ENCODE results near the gene TMOD1.

Gene TMOD1

GRCh38 chr9:97534961-97535594, 33.6 kb downstream of the TMOD1 start:
- no peak for TF ChIP-seq CTCF (IDR thresholded peaks at IDR 0.05; ENCODE audit: insufficient read depth, low read length, poor library complexity, severe bottlenecking)
- H3K36me3 ChIP-seq (ENCODE audit: control insufficient read depth, insufficient read depth, low read length) = peaks cover 4% of the 10 kb centered on the region
- no peak for DNase-seq (ENCODE audit: extremely low read depth, insufficient read length)

GRCh38 chr9:97535771-97536170, 34.3 kb downstream of the TMOD1 start:
- no peak overlapping the region for H3K4me3 ChIP-seq (replicated peaks; ENCODE audit: low read depth, low read length)
- H3K36me3 ChIP-seq (ENCODE audit: control insufficient read depth, insufficient read depth, low read length) = peaks cover 4% of the 10 kb centered on the region
- DNase-seq (ENCODE audit: extremely low read depth, insufficient read length) = no peak
- H3K27me3 ChIP-seq (replicated peaks; ENCODE audit: control insufficient read depth, insufficient read depth, low read length) = no peaks in the 10 kb centered on the region
- no peak for TF ChIP-seq CTCF (IDR thresholded peaks at IDR 0.05; ENCODE audit: insufficient read depth, low read length, poor library complexity, severe bottlenecking)

More at GRCh38 chr9:97534961-97535594, 33.6 kb downstream of the TMOD1 start:
- H3K4me3 ChIP-seq (replicated peaks; ENCODE audit: low read depth, low read length) = no peak overlapping the region
- H3K27me3 ChIP-seq (replicated peaks; ENCODE audit: control insufficient read depth, insufficient read depth, low read length) = no peaks in the 10 kb centered on the region

- no peak for DNase-seq (ENCODE audit: extremely low read depth, insufficient read length)
- TF ChIP-seq CTCF (IDR thresholded peaks at IDR 0.05; ENCODE audit: insufficient read depth, low read length, poor library complexity, severe bottlenecking) = no peak
- Histone ChIP-seq H3K27me3 (replicated peaks; ENCODE audit: control insufficient read depth, insufficient read depth, low read length) (no peaks in the 10 kb centered on the region), H3K36me3 (ENCODE audit: control insufficient read depth, insufficient read depth, low read length) (peaks cover 4% of the 10 kb centered on the region), H3K4me3 (replicated peaks; ENCODE audit: low read depth, low read length) (no peak overlapping the region)
Measured at GRCh38 chr9:97536480-97536879, 35.0 kb downstream of the TMOD1 start.

GRCh38 chr9:97543561-97543960, 42.1 kb downstream of the TMOD1 start:
- no peak overlapping the region for H3K4me3 ChIP-seq (replicated peaks; ENCODE audit: low read depth, low read length)
- peaks cover 7% of the 10 kb centered on the region for H3K36me3 ChIP-seq (ENCODE audit: control insufficient read depth, insufficient read depth, low read length)
- H3K27me3 ChIP-seq (replicated peaks; ENCODE audit: control insufficient read depth, insufficient read depth, low read length) = no peaks in the 10 kb centered on the region
- no peak for TF ChIP-seq CTCF (IDR thresholded peaks at IDR 0.05; ENCODE audit: insufficient read depth, low read length, poor library complexity, severe bottlenecking)
- DNase-seq (ENCODE audit: extremely low read depth, insufficient read length) = no peak

- DNase-seq (ENCODE audit: extremely low read depth, insufficient read length) = no peak
- Histone ChIP-seq H3K4me3 (replicated peaks; ENCODE audit: low read depth, low read length) (no peak overlapping the region), H3K27me3 (replicated peaks; ENCODE audit: control insufficient read depth, insufficient read depth, low read length) (no peaks in the 10 kb centered on the region), H3K36me3 (ENCODE audit: control insufficient read depth, insufficient read depth, low read length) (peaks cover 7% of the 10 kb centered on the region)
- no peak for TF ChIP-seq CTCF (IDR thresholded peaks at IDR 0.05; ENCODE audit: insufficient read depth, low read length, poor library complexity, severe bottlenecking)
Measured at GRCh38 chr9:97545486-97545885, 44.0 kb downstream of the TMOD1 start.

Data from GM06990 (cell line).